Measurements from ENCODE around the gene CLEC3B. TPM values are rescaled to one million over a fixed set of nuclear protein-coding genes. Genes with fewer than 3 reads are reported as not detected.
A peak's percentile ranks its signal among the peaks of the same experiment; 100 is the strongest.

CLEC3B gene
- total RNA-seq, 1 experiment from 2014 or later, result 1.8 TPM

DNA sequence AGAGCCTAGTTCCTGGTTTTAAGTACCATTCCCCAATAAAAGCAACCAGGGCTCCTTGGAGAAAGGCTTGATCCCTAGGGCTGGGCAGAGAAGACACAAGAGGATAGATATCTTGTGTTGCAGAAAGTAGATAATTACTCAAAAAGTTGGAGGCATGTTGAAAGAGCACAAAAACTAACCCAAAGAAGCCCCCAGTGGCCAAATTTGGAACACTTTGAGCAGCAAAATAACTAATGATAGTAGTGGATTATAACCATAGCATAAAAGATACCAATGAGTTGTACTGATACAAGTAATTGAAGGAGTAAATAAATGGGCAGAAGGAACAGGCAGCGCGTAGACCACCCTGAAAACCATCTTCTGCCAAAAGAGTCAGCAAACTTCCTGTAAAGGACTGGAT, 38.0 kb upstream of the CLEC3B start:
- ATAC-seq, result peak; percentile 37

DNA sequence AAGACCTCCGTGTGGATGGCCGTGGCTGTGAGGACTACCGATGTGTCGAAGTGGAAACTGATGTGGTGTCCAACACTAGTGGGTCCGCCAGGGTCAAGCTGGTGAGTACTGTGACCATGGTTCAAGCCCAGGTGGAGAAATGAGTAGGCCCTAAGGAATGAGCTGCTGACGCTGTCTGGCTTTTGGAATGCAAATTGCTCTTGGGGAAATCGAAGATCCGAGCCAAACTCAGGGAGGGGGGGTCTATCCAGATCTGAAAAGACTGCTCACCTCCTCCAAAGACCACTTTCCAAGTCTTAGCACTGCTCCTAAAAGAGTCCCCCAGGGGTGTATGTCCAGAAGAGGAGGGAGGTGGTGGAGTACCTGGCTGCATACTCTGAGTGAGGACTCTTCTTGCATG, 37.0 kb upstream of the CLEC3B start:
- H4K20me1 ChIP-seq (ENCODE audit: low read length), result peaks cover 15% of the 10 kb centered on the region; the same call in 1 of the 2 replicates
- no peaks in the 10 kb centered on the region for H3K9me3 ChIP-seq (ENCODE audit: low read length)
- no peak overlapping the region for H3K4me2 ChIP-seq (ENCODE audit: low read length)
- BruUV-seq (replicated peaks), result no TSS peak
- H3K36me3 ChIP-seq (ENCODE audit: low read depth, low read length), result peaks cover 44% of the 10 kb centered on the region
- ChIA-PET POLR2A (ENCODE audit: unreplicated experiment) (no interaction called here), CTCF (no interaction called here)
- H3K4me3 ChIP-seq (ENCODE audit: low read length), result no peak overlapping the region
- H3K27me3 ChIP-seq (ENCODE audit: low read length), result no peaks in the 10 kb centered on the region
- ATAC-seq, result no peak
- peaks cover 2% of the 10 kb centered on the region for H3F3A ChIP-seq (ENCODE audit: low read length, unreplicated experiment)
- peaks cover 33% of the 10 kb centered on the region for H3K4me1 ChIP-seq (ENCODE audit: insufficient read depth, low read length)
- H3K79me2 ChIP-seq (ENCODE audit: low read length), result peaks cover 74% of the 10 kb centered on the region
- intact Hi-C loops (cut with micrococcal nuclease), result loop anchor here (10.0 kb wide), 1 partner anchor 454 kb away; no protein-coding TSS in a partner anchor
- no peak overlapping the region for H3K9ac ChIP-seq (ENCODE audit: low read length)
- no peak overlapping the region for H3K27ac ChIP-seq (ENCODE audit: low read length)
- DNase-seq, result no peak
- no peaks in the 10 kb centered on the region for H3K9me2 ChIP-seq (replicated peaks; ENCODE audit: low read length)
- H2AFZ ChIP-seq (ENCODE audit: low read length), result no peak overlapping the region
- TF ChIP-seq EZH2phosphoT487 (IDR thresholded peaks at IDR 0.05; ENCODE audit: borderline replicate concordance, low read length), result no peak
- TF ChIP-seq, protein P1, sequence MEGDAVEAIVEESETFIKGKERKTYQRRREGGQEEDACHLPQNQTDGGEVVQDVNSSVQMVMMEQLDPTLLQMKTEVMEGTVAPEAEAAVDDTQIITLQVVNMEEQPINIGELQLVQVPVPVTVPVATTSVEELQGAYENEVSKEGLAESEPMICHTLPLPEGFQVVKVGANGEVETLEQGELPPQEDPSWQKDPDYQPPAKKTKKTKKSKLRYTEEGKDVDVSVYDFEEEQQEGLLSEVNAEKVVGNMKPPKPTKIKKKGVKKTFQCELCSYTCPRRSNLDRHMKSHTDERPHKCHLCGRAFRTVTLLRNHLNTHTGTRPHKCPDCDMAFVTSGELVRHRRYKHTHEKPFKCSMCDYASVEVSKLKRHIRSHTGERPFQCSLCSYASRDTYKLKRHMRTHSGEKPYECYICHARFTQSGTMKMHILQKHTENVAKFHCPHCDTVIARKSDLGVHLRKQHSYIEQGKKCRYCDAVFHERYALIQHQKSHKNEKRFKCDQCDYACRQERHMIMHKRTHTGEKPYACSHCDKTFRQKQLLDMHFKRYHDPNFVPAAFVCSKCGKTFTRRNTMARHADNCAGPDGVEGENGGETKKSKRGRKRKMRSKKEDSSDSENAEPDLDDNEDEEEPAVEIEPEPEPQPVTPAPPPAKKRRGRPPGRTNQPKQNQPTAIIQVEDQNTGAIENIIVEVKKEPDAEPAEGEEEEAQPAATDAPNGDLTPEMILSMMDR (conservative IDR thresholded peaks at IDR 0.05; ENCODE audit: low read depth, low read length), result no peak
- no peak for TF ChIP-seq EZH2 (IDR thresholded peaks at IDR 0.05; ENCODE audit: low read length, unreplicated experiment)

More for the DNA sequence above, 38.0 kb upstream of the CLEC3B start:
- Histone ChIP-seq H2AFZ (ENCODE audit: low read length) (no peak overlapping the region), H3K9me2 (replicated peaks; ENCODE audit: low read length) (no peaks in the 10 kb centered on the region), H3K4me1 (ENCODE audit: insufficient read depth, low read length) (peaks cover 32% of the 10 kb centered on the region), H4K20me1 (ENCODE audit: low read length) (peaks cover 14% of the 10 kb centered on the region; the same call in 1 of the 2 replicates), H3K27me3 (ENCODE audit: low read length) (no peaks in the 10 kb centered on the region), H3K27ac (ENCODE audit: low read length) (no peak overlapping the region), H3K79me2 (ENCODE audit: low read length) (peaks cover 83% of the 10 kb centered on the region), H3K36me3 (ENCODE audit: low read depth, low read length) (peaks cover 44% of the 10 kb centered on the region), H3K4me3 (ENCODE audit: low read length) (no peak overlapping the region), H3F3A (ENCODE audit: low read length, unreplicated experiment) (peaks cover 4% of the 10 kb centered on the region), H3K4me2 (ENCODE audit: low read length) (no peak overlapping the region), H3K9ac (ENCODE audit: low read length) (no peak overlapping the region), H3K9me3 (ENCODE audit: low read length) (no peaks in the 10 kb centered on the region)
- no TSS peak for BruUV-seq (replicated peaks)
- ChIA-PET CTCF (interaction anchor here (0.7 to 1.6 kb wide), 2 partner anchors 12 to 73 kb away, joined by 3 to 7 read pairs; partner anchors contain the start of gene EXOSC7), POLR2A (ENCODE audit: unreplicated experiment) (no interaction called here)
- intact Hi-C loops (cut with micrococcal nuclease), result loop anchor here (10.0 kb wide), 1 partner anchor 453 kb away; no protein-coding TSS in a partner anchor
- no peak for TF ChIP-seq EZH2 (IDR thresholded peaks at IDR 0.05; ENCODE audit: low read length, unreplicated experiment)
- TF ChIP-seq, protein P1 (conservative IDR thresholded peaks at IDR 0.05; ENCODE audit: low read depth, low read length), result peak; percentile 80
- DNase-seq, result peak; percentile 50

DNA sequence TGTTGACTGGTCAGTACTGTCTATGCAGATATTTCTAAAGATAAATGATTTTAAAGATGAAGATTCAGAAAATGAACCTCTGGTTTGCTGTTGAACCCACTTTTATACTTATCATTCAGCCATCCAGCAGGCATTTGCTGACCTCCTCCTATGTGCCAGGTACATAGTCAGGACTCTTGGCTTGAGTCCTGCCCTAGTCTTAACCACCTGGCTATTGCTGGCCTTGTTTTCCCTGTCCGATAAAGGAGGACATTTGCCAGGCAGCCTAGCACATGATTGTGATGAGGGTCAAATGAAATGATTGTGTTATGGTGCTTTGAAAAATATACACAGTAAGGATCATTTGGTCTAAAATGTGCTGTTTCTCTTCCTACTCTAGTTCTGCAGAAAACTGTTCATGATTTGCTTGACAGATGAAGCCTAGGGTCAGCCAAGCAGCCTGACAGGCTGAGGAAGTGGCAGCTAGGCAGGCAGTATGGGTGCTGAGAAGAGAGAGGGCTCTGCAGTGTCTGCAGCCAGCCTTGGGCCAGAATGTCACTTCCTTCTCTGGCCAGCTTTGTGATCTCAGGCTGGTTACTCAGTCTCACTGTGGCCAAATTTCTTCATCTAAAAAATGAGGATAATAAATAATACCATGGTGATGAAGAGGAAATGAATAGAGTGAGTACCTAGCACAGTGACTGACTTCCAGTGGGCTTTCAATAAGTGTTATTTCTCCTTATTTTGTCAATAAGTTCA, 36.3 kb upstream of the CLEC3B start:
- Histone ChIP-seq H3K4me1 (ENCODE audit: insufficient read depth, low read length) (peaks cover 33% of the 10 kb centered on the region), H3K9ac (ENCODE audit: low read length) (no peak overlapping the region), H3K27me3 (ENCODE audit: low read length) (no peaks in the 10 kb centered on the region), H3K36me3 (ENCODE audit: low read depth, low read length) (peaks cover 44% of the 10 kb centered on the region), H3K9me2 (replicated peaks; ENCODE audit: low read length) (no peaks in the 10 kb centered on the region), H3K79me2 (ENCODE audit: low read length) (peaks cover 74% of the 10 kb centered on the region), H2AFZ (ENCODE audit: low read length) (no peak overlapping the region), H3K27ac (ENCODE audit: low read length) (no peak overlapping the region), H3F3A (ENCODE audit: low read length, unreplicated experiment) (peaks cover 6% of the 10 kb centered on the region), H3K4me3 (ENCODE audit: low read length) (no peak overlapping the region), H3K9me3 (ENCODE audit: low read length) (no peaks in the 10 kb centered on the region), H3K4me2 (ENCODE audit: low read length) (no peak overlapping the region), H4K20me1 (ENCODE audit: low read length) (peaks cover 17% of the 10 kb centered on the region; the same call in 1 of the 2 replicates)
- CTCF ChIA-PET, result interaction anchor here (0.5 kb wide), 1 partner anchor 91 kb away, joined by 3 read pairs; no protein-coding TSS in a partner anchor
- POLR2A ChIA-PET (ENCODE audit: unreplicated experiment), result no interaction called here
- BruUV-seq (replicated peaks), result no TSS peak
- intact Hi-C loops (cut with micrococcal nuclease), result loop anchor here (10.0 kb wide), 1 partner anchor 455 kb away; no protein-coding TSS in a partner anchor
- DNase-seq (no peak), ATAC-seq (no peak)
- TF ChIP-seq EZH2phosphoT487 (IDR thresholded peaks at IDR 0.05; ENCODE audit: borderline replicate concordance, low read length), result no peak
- TF ChIP-seq, protein P1 (conservative IDR thresholded peaks at IDR 0.05; ENCODE audit: low read depth, low read length), result no peak
- TF ChIP-seq EZH2 (IDR thresholded peaks at IDR 0.05; ENCODE audit: low read length, unreplicated experiment), result no peak
